GM08714 (cell line): ENCODE data around the gene HTR4.

ENCODE experiments used
- H3K4me3 ChIP-seq: fragments of 200-500 bp; sonication (Bioruptor generic); 2 replicates; pipeline ENCODE4 v1.5.1; 2014; ENCODE audit warnings: mild to moderate bottlenecking, low read length, inconsistent platforms
- ZNF274 ChIP-seq: IDR thresholded peaks from 2 replicates; pipeline ENCODE4 v1.6.1; 2012; ENCODE audit warnings: mild to moderate bottlenecking, low read depth, low read length

Gene HTR4

DNA sequence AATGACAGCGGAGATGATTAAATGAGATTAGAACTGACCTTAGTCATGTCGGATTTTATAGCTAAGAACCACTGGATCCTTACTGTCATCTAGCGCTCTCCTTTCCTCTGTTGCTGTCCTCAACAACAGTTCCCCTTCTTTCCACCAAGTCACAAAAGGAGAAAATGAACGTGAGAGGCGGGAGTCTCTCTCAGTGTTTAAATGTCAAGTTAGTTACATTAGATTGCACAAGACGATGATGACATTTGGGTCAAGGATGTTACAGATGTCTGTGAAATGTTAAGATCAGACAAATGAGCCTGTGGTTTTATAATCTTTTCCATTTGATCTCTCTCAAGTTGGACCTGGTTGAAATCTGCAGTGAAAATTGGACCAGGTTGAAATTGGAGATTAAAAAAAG is 217.1 kb downstream of the HTR4 start:
- H3K4me3 ChIP-seq = no peak overlapping the region
- TF ChIP-seq ZNF274 = no peak

DNA sequence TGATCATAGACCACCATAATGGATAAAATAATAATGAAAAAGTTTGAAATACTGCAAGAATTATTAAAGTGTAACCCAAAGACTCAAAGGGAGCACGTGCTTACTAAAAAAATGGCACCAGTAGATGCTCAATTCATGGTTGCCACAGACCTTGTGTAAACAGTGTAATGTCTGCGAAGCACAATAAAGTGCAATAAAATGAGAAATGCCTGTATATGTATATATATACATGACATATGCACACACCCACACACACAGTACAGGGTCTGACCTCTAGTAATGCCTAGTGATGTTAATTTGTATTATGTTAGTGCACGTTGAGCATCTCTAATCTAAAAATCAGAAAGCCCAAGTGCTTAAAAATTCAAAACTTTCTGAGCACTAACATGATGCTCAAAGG is 218.3 kb downstream of the HTR4 start:
- H3K4me3 ChIP-seq = no peak overlapping the region
- TF ChIP-seq ZNF274 = no peak

DNA sequence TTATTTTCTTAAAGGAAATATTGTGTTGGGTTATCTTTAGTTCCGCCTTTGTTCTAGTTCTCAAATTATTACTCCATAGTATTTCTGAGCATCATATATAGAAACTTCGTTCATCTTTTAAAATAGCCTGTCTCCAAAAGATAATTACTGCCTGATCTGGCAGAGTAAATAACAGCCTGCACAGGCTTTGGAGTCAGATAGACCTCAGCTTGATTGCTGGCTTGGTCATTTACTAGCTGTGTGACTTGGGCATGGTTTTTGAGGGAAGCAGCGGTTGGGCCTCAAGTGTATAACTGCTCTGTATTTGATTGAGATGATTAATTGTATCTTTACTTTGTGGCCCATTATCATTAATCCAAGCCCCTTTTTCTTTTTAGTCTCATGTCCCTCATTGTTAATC is 220.5 kb downstream of the HTR4 start:
- TF ChIP-seq ZNF274 = no peak
- no peak overlapping the region for H3K4me3 ChIP-seq
